Hepatocyte (in vitro differentiated cells): ENCODE measurements around the gene VWA2. TPM values are rescaled to one million over a fixed set of nuclear protein-coding genes. Genes with fewer than 3 reads are reported as not detected.

ENCODE experiments used
- DNase-seq: peaks from one replicate; pipeline ENCODE4 v3.0.0-alpha.2; 2016; ENCODE audit warnings: low spot score
- H2AFZ ChIP-seq: fragments of 200-600 bp; sonication (generic); 2 replicates; pipeline ENCODE4 v1.6.0; 2016; ENCODE audit warnings: antibody characterized with exemption, mild to moderate bottlenecking
- H3K27ac ChIP-seq: fragments of 200-600 bp; sonication (generic); 2 replicates; pipeline ENCODE4 v1.5.1; 2016; ENCODE audit warnings: mild to moderate bottlenecking
- H3K27me3 ChIP-seq: fragments of 200-600 bp; sonication (generic); 2 replicates; pipeline ENCODE4 v1.6.1; 2016
- H3K36me3 ChIP-seq: fragments of 200-600 bp; sonication (generic); replicated peaks from 2 replicates; pipeline ENCODE4 v1.5.1; 2016; ENCODE audit warnings: low read depth; ENCODE audit not compliant: insufficient read depth
- H3K4me1 ChIP-seq: fragments of 200-600 bp; sonication (generic); 2 replicates; pipeline ENCODE4 v1.5.1; 2016; ENCODE audit warnings: mild to moderate bottlenecking, moderate library complexity; ENCODE audit not compliant: insufficient read depth
- H3K4me2 ChIP-seq: fragments of 200-600 bp; sonication (generic); 2 replicates; pipeline ENCODE4 v1.6.0; 2016
- H3K4me3 ChIP-seq: fragments of 200-600 bp; sonication (generic); 2 replicates; pipeline ENCODE4 v1.5.1; 2016; ENCODE audit warnings: mild to moderate bottlenecking
- H3K79me2 ChIP-seq: fragments of 200-600 bp; sonication (generic); 2 replicates; pipeline ENCODE4 v1.6.0; 2017; ENCODE audit warnings: mild to moderate bottlenecking
- H3K9me2 ChIP-seq: fragments of 200-600 bp; sonication (generic); replicated peaks from 2 replicates; pipeline ENCODE4 v1.6.0; 2017; ENCODE audit warnings: mild to moderate bottlenecking; ENCODE audit not compliant: insufficient read depth
- H3K9me3 ChIP-seq: fragments of 200-600 bp; sonication (generic); 2 replicates; pipeline ENCODE4 v1.5.1; 2016; ENCODE audit warnings: low read depth, mild to moderate bottlenecking
- H4K20me1 ChIP-seq: fragments of 200-600 bp; sonication (generic); 2 replicates; pipeline ENCODE4 v1.6.0; 2016; ENCODE audit warnings: mild to moderate bottlenecking; ENCODE audit not compliant: insufficient read depth, poor library complexity, severe bottlenecking
- EZH2 ChIP-seq: fragments of 200-600 bp; sonication (generic); IDR thresholded peaks from 2 replicates; pipeline ENCODE4 v1.6.1; 2016; ENCODE audit warnings: antibody characterized with exemption, mild to moderate bottlenecking, borderline replicate concordance
- EZH2phosphoT487 ChIP-seq: fragments of 200-600 bp; sonication (generic); IDR thresholded peaks from one replicate; pipeline ENCODE4 v1.6.1; 2018; ENCODE audit warnings: antibody characterized with exemption, mild to moderate bottlenecking, low read depth, moderate library complexity; ENCODE audit not compliant: unreplicated experiment, severe bottlenecking
- WGBS: methylation state at CpG from one replicate; pipeline ENCODE4 v1.1.6; 2016; ENCODE audit warnings: low lambda C conversion rate; ENCODE audit errors: missing lambda C conversion rate; 5-methylcytosine and 5-hydroxymethylcytosine counted together
- polyA plus RNA-seq: library from polyadenylated mRNA; unstranded; fragments of >200 nt; fragmentation: Nextera tagmentation; extraction: Ambion mirVana; gene quantifications from 2 replicates; pipeline ENCODE4 v1.2.1, GENCODE V29; 2016
- total RNA-seq: library from RNA; depleted of rRNA; stranded (reverse); fragments of >200 nt; gene quantifications from 2 replicates; pipeline ENCODE4 v1.2.3, GENCODE V29; 2014
- TF ChIP-seq, protein P1 (sequence below): fragments of 200-600 bp; sonication (generic); IDR thresholded peaks from 2 replicates; pipeline ENCODE4 v1.5.1; 2016; ENCODE audit warnings: antibody characterized with exemption, mild to moderate bottlenecking; ENCODE audit not compliant: poor library complexity

The VWA2 gene
- total and polyA plus RNA-seq, 2 experiments from 2014 or later, result 6.3 to 12.3 TPM

DNA sequence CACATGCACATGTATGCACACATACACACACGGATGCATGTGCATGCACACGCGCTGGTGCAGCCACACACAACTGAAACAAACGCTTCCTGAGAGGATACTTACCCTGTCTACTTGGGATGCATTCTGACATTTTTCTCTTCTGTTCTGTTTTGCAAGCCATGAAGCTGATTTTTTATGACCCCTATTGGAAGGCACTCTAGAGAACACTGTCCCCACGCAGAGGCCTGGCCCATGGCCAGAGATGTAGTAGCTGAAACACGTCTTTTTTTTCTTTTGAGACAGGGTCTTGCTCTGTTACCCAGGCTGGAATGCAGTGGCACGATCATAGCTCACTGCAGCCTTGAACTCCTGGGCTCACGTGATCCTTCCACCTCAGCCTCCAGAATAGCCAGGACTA lies 47.9 kb downstream of the VWA2 start:
- no peak overlapping the region for H3K27ac ChIP-seq
- H4K20me1 ChIP-seq, result no peaks in the 10 kb centered on the region
- no peaks in the 10 kb centered on the region for H3K4me1 ChIP-seq
- DNase-seq, result no peak
- H3K79me2 ChIP-seq, result no peaks in the 10 kb centered on the region
- no peaks in the 10 kb centered on the region for H3K36me3 ChIP-seq
- no peaks in the 10 kb centered on the region for H3K9me2 ChIP-seq
- no peaks in the 10 kb centered on the region for H3K27me3 ChIP-seq
- no peaks in the 10 kb centered on the region for H3K9me3 ChIP-seq
- H2AFZ ChIP-seq, result no peak overlapping the region
- H3K4me3 ChIP-seq, result no peak overlapping the region
- no peak overlapping the region for H3K4me2 ChIP-seq
- TF ChIP-seq EZH2phosphoT487 (no peak), EZH2 (no peak)
- TF ChIP-seq, protein P1, sequence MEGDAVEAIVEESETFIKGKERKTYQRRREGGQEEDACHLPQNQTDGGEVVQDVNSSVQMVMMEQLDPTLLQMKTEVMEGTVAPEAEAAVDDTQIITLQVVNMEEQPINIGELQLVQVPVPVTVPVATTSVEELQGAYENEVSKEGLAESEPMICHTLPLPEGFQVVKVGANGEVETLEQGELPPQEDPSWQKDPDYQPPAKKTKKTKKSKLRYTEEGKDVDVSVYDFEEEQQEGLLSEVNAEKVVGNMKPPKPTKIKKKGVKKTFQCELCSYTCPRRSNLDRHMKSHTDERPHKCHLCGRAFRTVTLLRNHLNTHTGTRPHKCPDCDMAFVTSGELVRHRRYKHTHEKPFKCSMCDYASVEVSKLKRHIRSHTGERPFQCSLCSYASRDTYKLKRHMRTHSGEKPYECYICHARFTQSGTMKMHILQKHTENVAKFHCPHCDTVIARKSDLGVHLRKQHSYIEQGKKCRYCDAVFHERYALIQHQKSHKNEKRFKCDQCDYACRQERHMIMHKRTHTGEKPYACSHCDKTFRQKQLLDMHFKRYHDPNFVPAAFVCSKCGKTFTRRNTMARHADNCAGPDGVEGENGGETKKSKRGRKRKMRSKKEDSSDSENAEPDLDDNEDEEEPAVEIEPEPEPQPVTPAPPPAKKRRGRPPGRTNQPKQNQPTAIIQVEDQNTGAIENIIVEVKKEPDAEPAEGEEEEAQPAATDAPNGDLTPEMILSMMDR, result no peak
- WGBS, result 74% methylated on average over 8 of the region's 8 CpGs

DNA sequence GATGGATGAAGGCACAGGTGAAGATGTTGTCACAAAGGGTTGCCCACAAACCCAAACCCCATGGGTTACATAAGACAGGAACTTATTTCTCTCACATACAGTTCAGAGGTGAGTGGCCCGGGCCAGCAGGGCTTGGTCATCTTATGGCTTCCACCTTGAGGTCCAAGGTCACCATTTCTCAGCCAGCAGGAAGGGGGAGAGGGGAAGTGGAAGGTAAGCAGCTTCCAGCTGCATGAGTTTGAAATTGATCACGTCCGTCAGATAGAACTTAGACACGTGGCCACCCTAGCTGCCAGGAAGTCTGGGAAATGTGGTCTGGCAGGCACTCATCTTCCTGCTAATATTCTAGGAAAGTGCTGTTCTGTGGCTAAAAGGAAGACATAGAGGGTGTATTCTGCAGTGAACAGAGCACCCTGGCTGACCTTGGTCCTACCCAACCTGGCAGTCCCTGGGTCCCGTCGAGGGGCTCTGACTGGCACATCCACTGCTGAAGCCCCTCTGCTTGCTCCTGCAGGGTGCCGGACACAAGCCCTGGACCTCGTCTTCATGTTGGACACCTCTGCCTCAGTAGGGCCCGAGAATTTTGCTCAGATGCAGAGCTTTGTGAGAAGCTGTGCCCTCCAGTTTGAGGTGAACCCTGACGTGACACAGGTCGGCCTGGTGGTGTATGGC lies 49.5 kb downstream of the VWA2 start:
- H3K9me3 ChIP-seq, result peaks cover 1% of the 10 kb centered on the region
- no peaks in the 10 kb centered on the region for H3K36me3 ChIP-seq
- no peak overlapping the region for H3K4me2 ChIP-seq
- H2AFZ ChIP-seq, result no peak overlapping the region
- H3K27ac ChIP-seq, result no peak overlapping the region
- H3K79me2 ChIP-seq, result no peaks in the 10 kb centered on the region
- H3K27me3 ChIP-seq, result no peaks in the 10 kb centered on the region
- 86% methylated on average over 11 of the region's 11 CpGs for WGBS
- TF ChIP-seq, protein P1, result no peak
- TF ChIP-seq EZH2, result no peak
- TF ChIP-seq EZH2phosphoT487, result no peak
- H3K4me1 ChIP-seq, result no peaks in the 10 kb centered on the region
- DNase-seq, result no peak
- H3K4me3 ChIP-seq, result no peak overlapping the region
- no peaks in the 10 kb centered on the region for H3K9me2 ChIP-seq
- H4K20me1 ChIP-seq, result no peaks in the 10 kb centered on the region

DNA sequence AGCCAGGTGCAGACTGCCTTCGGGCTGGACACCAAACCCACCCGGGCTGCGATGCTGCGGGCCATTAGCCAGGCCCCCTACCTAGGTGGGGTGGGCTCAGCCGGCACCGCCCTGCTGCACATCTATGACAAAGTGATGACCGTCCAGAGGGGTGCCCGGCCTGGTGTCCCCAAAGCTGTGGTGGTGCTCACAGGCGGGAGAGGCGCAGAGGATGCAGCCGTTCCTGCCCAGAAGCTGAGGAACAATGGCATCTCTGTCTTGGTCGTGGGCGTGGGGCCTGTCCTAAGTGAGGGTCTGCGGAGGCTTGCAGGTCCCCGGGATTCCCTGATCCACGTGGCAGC lies 50.0 kb downstream of the VWA2 start:
- H3K4me3 ChIP-seq, result no peak overlapping the region
- no peaks in the 10 kb centered on the region for H3K36me3 ChIP-seq
- no peaks in the 10 kb centered on the region for H3K79me2 ChIP-seq
- no peaks in the 10 kb centered on the region for H3K9me2 ChIP-seq
- H2AFZ ChIP-seq, result no peak overlapping the region
- WGBS, result 95% methylated on average over 16 of the region's 16 CpGs
- no peak for DNase-seq
- H3K27ac ChIP-seq, result no peak overlapping the region
- no peaks in the 10 kb centered on the region for H3K4me1 ChIP-seq
- H4K20me1 ChIP-seq, result no peaks in the 10 kb centered on the region
- H3K27me3 ChIP-seq, result no peaks in the 10 kb centered on the region
- TF ChIP-seq EZH2phosphoT487, result no peak
- TF ChIP-seq EZH2, result no peak
- TF ChIP-seq, protein P1, result no peak
- peaks cover 6% of the 10 kb centered on the region for H3K9me3 ChIP-seq
- no peak overlapping the region for H3K4me2 ChIP-seq

DNA sequence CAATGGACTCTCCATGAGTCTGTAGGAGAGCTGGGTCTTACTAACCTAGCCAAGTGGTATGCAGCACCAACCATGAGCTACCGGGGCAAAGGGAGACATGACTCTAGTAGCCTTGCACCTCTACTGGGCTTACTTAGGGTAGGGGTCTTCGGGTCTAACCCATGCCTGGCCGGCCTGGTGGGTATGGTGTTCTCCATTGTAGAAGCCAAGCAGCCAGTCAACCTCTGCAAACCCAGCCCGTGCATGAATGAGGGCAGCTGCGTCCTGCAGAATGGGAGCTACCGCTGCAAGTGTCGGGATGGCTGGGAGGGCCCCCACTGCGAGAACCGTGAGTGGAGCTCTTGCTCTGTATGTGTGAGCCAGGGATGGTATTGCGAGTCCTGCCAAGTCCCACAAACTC lies 51.0 kb downstream of the VWA2 start:
- Histone ChIP-seq H2AFZ (no peak overlapping the region), H3K27me3 (no peaks in the 10 kb centered on the region), H3K4me2 (no peak overlapping the region), H3K36me3 (no peaks in the 10 kb centered on the region), H3K79me2 (no peaks in the 10 kb centered on the region), H3K27ac (no peak overlapping the region), H3K4me3 (no peak overlapping the region), H4K20me1 (no peaks in the 10 kb centered on the region), H3K9me2 (no peaks in the 10 kb centered on the region), H3K4me1 (no peaks in the 10 kb centered on the region), H3K9me3 (peaks cover 8% of the 10 kb centered on the region)
- TF ChIP-seq EZH2phosphoT487 (no peak), EZH2 (no peak)
- TF ChIP-seq, protein P1, result no peak
- DNase-seq, result no peak
- 96% methylated on average over 10 of the region's 10 CpGs for WGBS
